ENCODE results near the gene SHTN1. TPM values are rescaled to one million over a fixed set of nuclear protein-coding genes. Genes with fewer than 3 reads are reported as not detected.

The SHTN1 gene
- total RNA-seq, 1 donor from 2014 or later, result 106 TPM

DNA sequence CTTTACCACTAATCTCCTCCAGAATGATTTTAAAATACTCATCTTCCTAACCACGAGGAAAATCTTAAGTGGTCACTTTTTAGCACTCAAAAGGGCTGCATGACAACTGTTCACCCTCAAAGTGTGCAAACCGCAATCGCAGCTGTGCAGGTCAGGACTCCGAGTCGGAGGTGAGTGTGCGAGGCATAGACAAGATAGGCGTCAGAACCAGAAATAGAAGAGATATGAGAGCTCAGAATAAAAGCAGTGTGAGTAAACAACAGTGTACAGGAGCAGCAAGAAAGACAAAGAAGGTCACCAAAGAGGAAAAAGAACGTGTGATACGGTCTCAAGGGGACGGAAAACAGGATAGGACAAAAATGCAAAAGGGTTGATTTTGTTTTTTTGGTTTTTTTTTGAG is 173.2 kb downstream of the SHTN1 start:
- Mint-ChIP-seq H3K36me3 (ENCODE audit: low read depth, unreplicated experiment) (peaks cover 5% of the 10 kb centered on the region), H3K4me3 (ENCODE audit: unreplicated experiment) (no peak overlapping the region), H3K27me3 (ENCODE audit: unreplicated experiment) (no peaks in the 10 kb centered on the region), H3K4me1 (ENCODE audit: unreplicated experiment) (no peaks in the 10 kb centered on the region), H3K27ac (ENCODE audit: unreplicated experiment) (no peak overlapping the region), H3K9me3 (ENCODE audit: unreplicated experiment) (no peaks in the 10 kb centered on the region)
- no peak for DNase-seq (ENCODE audit: low spot score)
- TF ChIP-seq, protein P1, sequence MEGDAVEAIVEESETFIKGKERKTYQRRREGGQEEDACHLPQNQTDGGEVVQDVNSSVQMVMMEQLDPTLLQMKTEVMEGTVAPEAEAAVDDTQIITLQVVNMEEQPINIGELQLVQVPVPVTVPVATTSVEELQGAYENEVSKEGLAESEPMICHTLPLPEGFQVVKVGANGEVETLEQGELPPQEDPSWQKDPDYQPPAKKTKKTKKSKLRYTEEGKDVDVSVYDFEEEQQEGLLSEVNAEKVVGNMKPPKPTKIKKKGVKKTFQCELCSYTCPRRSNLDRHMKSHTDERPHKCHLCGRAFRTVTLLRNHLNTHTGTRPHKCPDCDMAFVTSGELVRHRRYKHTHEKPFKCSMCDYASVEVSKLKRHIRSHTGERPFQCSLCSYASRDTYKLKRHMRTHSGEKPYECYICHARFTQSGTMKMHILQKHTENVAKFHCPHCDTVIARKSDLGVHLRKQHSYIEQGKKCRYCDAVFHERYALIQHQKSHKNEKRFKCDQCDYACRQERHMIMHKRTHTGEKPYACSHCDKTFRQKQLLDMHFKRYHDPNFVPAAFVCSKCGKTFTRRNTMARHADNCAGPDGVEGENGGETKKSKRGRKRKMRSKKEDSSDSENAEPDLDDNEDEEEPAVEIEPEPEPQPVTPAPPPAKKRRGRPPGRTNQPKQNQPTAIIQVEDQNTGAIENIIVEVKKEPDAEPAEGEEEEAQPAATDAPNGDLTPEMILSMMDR (IDR thresholded peaks at IDR 0.05; ENCODE audit: unreplicated experiment), result no peak

Other genes starting within 250 kb of the SHTN1 start
- gene ENO4, start 155.7 kb downstream of the SHTN1 start, total RNA-seq (ENCODE audit: unreplicated experiment), result 1.1 TPM
- 26.3 TPM for gene VAX1, start 133.1 kb upstream of the SHTN1 start, total RNA-seq (ENCODE audit: unreplicated experiment)
- gene KCNK18, start 192.3 kb upstream of the SHTN1 start, total RNA-seq (ENCODE audit: unreplicated experiment), result 0.31 TPM
- 1.3 TPM for gene SLC18A2, start 235.9 kb upstream of the SHTN1 start, total RNA-seq (ENCODE audit: unreplicated experiment)